HCT116 (cell line): ENCODE results near the gene KRTCAP3. TPM values are rescaled to one million over a fixed set of nuclear protein-coding genes. Genes with fewer than 3 reads are reported as not detected.

Source experiments
- ATAC-seq: fragments of 200-7000 bp; cut with Tn5 transposase; 2 replicates; pipeline ENCODE4 v1.9.1; 2020; ENCODE audit warnings: mild to moderate bottlenecking, moderate library complexity
- BruUV-seq: library from RNA; stranded (reverse); fragments of 400-500 nt; replicated peaks from 2 replicates; lab custom pipeline; 2021; lab: Mats Ljungman, UMichigan
- CTCF ChIA-PET: fragments of 300-600 bp; sonication (Branson Sonifier 250); formaldehyde crosslinking; loops from one replicate; lab custom pipeline; 2021; ENCODE audit warnings: antibody characterized with exemption; lab: Charles Lee
- POLR2A ChIA-PET: fragments of 300-600, 350-600 bp; sonication (Branson Sonifier 250); formaldehyde crosslinking; loops from one replicate; lab custom pipeline; 2021; ENCODE audit warnings: antibody characterized with exemption; lab: Charles Lee
- RAD21 ChIA-PET, 2 experiments: fragments of 300-600 bp; sonication (Branson Sonifier 250); formaldehyde crosslinking; loops; one replicate each; lab custom pipeline; 2023; ENCODE audit warnings: low total read pairs in 2 of 2; ENCODE audit not compliant: uncharacterized antibody in 2 of 2, unreplicated experiment in 2 of 2, low non-redundant PET in 1 of 2; lab: Charles Lee
- DNase-seq: peaks from one replicate; pipeline ENCODE4 v3.0.0-alpha.2; 2010; ENCODE audit warnings: low read depth, low spot score
- H2AFZ ChIP-seq: fragments of 200-600 bp; shearing (Covaris generic), sonication (generic); 2 replicates; pipeline ENCODE4 v1.6.1; 2017; ENCODE audit warnings: low read depth, mixed run types, mixed read lengths, antibody characterized with exemption, low read length; ENCODE audit not compliant: poor library complexity, severe bottlenecking
- H3K27ac ChIP-seq: 2 replicates; pipeline ENCODE4 v1.5.1; 2012; ENCODE audit warnings: low read depth, low read length
- H3K27me3 ChIP-seq: fragments of 200-600 bp; sonication (generic); 2 replicates; pipeline ENCODE4 v1.6.1; 2016; ENCODE audit warnings: mixed run types, low read length, mixed read lengths; ENCODE audit not compliant: insufficient read depth
- H3K36me3 ChIP-seq, 2 experiments: fragments of 200-500 bp in 1 of 2; fragments of 200-600 bp in 1 of 2; sonication (Bioruptor generic) in 1 of 2; sonication (generic) in 1 of 2; 2 replicates each; pipeline versions ENCODE4 v1.5.1 to v1.6.1; 2014 to 2016; ENCODE audit warnings: low read length in 2 of 2, inconsistent platforms in 1 of 2, mixed read lengths in 1 of 2, mixed run types in 1 of 2; ENCODE audit not compliant: insufficient read depth in 2 of 2, control insufficient read depth in 1 of 2
- H3K4me1 ChIP-seq, 2 experiments: fragments of 200-600 bp in 1 of 2; sonication (generic) in 1 of 2; 2 replicates each; pipeline versions ENCODE4 v1.5.1 to v1.6.1; 2012 to 2017; ENCODE audit warnings: low read length in 2 of 2, inconsistent platforms in 1 of 2, mild to moderate bottlenecking in 1 of 2, mixed read lengths in 1 of 2, mixed run types in 1 of 2, moderate library complexity in 1 of 2; ENCODE audit not compliant: insufficient read depth in 2 of 2, control insufficient read depth in 1 of 2
- H3K4me2 ChIP-seq: fragments of 200-600 bp; sonication (generic); 2 replicates; pipeline ENCODE4 v1.6.1; 2017; ENCODE audit warnings: mixed run types, low read length, mixed read lengths
- H3K4me3 ChIP-seq, 2 experiments: fragments of 200-600 bp in 1 of 2; sonication (generic) in 1 of 2; replicated peaks in 1 of 2; 2 replicates each; pipeline ENCODE4 v1.5.1; 2011 to 2016; ENCODE audit warnings: low read length in 2 of 2, control low read depth in 1 of 2, low read depth in 1 of 2, mild to moderate bottlenecking in 1 of 2, mixed read lengths in 1 of 2, mixed run types in 1 of 2
- H3K79me2 ChIP-seq: fragments of 200-600 bp; sonication (generic); 2 replicates; pipeline ENCODE4 v1.6.1; 2017; ENCODE audit warnings: mild to moderate bottlenecking, mixed run types, low read length, moderate library complexity, mixed read lengths; ENCODE audit not compliant: insufficient read depth
- H3K9ac ChIP-seq: fragments of 200-600 bp; sonication (generic); 2 replicates; pipeline ENCODE4 v1.6.1; 2016; ENCODE audit warnings: low read length, mixed read lengths
- H3K9me2 ChIP-seq: fragments of 200-600 bp; sonication (generic), shearing (Covaris generic); 2 replicates; pipeline ENCODE4 v1.6.1; 2017; ENCODE audit warnings: mixed run types, mild to moderate bottlenecking, moderate library complexity; ENCODE audit not compliant: insufficient read depth
- H3K9me3 ChIP-seq, 2 experiments: fragments of 200-500 bp in 1 of 2; fragments of 200-600 bp in 1 of 2; sonication (Bioruptor generic) in 1 of 2; sonication (generic) in 1 of 2; 2 replicates each; pipeline ENCODE4 v1.6.1; 2014 to 2017; ENCODE audit warnings: low read length in 2 of 2, mixed read lengths in 2 of 2, inconsistent platforms in 1 of 2, low read depth in 1 of 2, mild to moderate bottlenecking in 1 of 2, mixed run types in 1 of 2, moderate library complexity in 1 of 2; ENCODE audit not compliant: control insufficient read depth in 1 of 2, insufficient read depth in 1 of 2
- H4K20me1 ChIP-seq: fragments of 200-600 bp; sonication (generic), shearing (Covaris generic); 2 replicates; pipeline ENCODE4 v1.6.1; 2017; ENCODE audit warnings: mixed run types, mild to moderate bottlenecking, moderate library complexity; ENCODE audit not compliant: insufficient read depth
- CEBPB ChIP-seq: IDR thresholded peaks from 2 replicates; pipeline ENCODE4 v1.6.1; 2012; ENCODE audit warnings: low read depth
- CTCF ChIP-seq, 3 experiments: fragments of 200-600 bp in 1 of 3; sonication (generic) in 1 of 3; IDR thresholded peaks in 2 of 3; conservative IDR thresholded peaks in 1 of 3; 2 replicates each; pipeline ENCODE4 v1.5.1; 2012 to 2017; ENCODE audit warnings: low read depth in 2 of 3, low read length in 2 of 3, antibody characterized with exemption in 1 of 3, borderline replicate concordance in 1 of 3, control low read depth in 1 of 3, mild to moderate bottlenecking in 1 of 3, mixed read lengths in 1 of 3, mixed run types in 1 of 3, moderate library complexity in 1 of 3; ENCODE audit not compliant: insufficient read depth in 1 of 3
- RAD21 ChIP-seq: IDR thresholded peaks from 2 replicates; pipeline ENCODE4 v1.6.1; 2012; ENCODE audit warnings: low read depth, mild to moderate bottlenecking
- REST ChIP-seq: IDR thresholded peaks from 2 replicates; pipeline ENCODE4 v1.6.1; 2012; ENCODE audit warnings: low read depth
- SP1 ChIP-seq: IDR thresholded peaks from 2 replicates; pipeline ENCODE4 v1.6.1; 2012; ENCODE audit warnings: low read depth
- ZNF274 ChIP-seq: fragments of 200-500 bp; sonication (Bioruptor generic); IDR thresholded peaks from 2 replicates; pipeline ENCODE4 v1.6.1; 2014; ENCODE audit warnings: mild to moderate bottlenecking, low read depth, low read length, inconsistent platforms
- intact Hi-C: fragments of 100-400 bp; cut with micrococcal nuclease; formaldehyde crosslinking; loops from 2 replicates; pipeline ENCODE4 v1.10.0; 2022
- total RNA-seq: library from RNA; stranded (reverse); gene quantifications from one replicate; pipeline ENCODE4 v1.2.1, GENCODE V29; 2021; ENCODE audit not compliant: unreplicated experiment

KRTCAP3 gene
- total RNA-seq, 1 experiment from 2014 or later, result 65.7 TPM

- ChIA-PET POLR2A (no interaction called here), RAD21 (no interaction called here), CTCF (no interaction called here)
- intact Hi-C loops, result no loop called here
- no peak overlapping the region for H3K27ac ChIP-seq
- H4K20me1 ChIP-seq, result no peaks in the 10 kb centered on the region
- no peaks in the 10 kb centered on the region for H3K4me1 ChIP-seq
- BruUV-seq, result no TSS peak
- no peaks in the 10 kb centered on the region for H3K27me3 ChIP-seq
- H3K9me2 ChIP-seq, result no peaks in the 10 kb centered on the region
- no peak overlapping the region for H2AFZ ChIP-seq
- no peak for DNase-seq
- H3K4me2 ChIP-seq, result no peak overlapping the region
- TF ChIP-seq RAD21 (peak; percentile 24; the same call in 1 of the 2 replicates), REST (no peak), CEBPB (no peak), CTCF (IDR thresholded peaks at IDR 0.05 in 2 of 3, conservative IDR thresholded peaks at IDR 0.05 in 1 of 3; ENCODE audit: borderline replicate concordance in 1 of 3, insufficient read depth in 1 of 3, low read depth in 2 of 3, low read length in 2 of 3) (peak in 2 of 3 experiments; percentile 10 to 18; a peak in 1 of 6 replicates), ZNF274 (no peak), SP1 (no peak)
- TF ChIP-seq, all 23 proteins: peak for 2
- Histone ChIP-seq H3K4me3 (no peak overlapping the region), H3K9me3 (no peaks in the 10 kb centered on the region), H3K36me3 (no peaks in the 10 kb centered on the region), H3K79me2 (no peaks in the 10 kb centered on the region), H3K9ac (no peak overlapping the region)
- peak; percentile 44; the same call in 1 of the 2 replicates for ATAC-seq
Observed at GRCh38 chr2:27453968-27454367, 11.8 kb downstream of the KRTCAP3 start.
